Cardiac muscle cell (in vitro differentiated cells and primary cell): ENCODE measurements around the gene ABCC1. TPM values are rescaled to one million over a fixed set of nuclear protein-coding genes. Genes with fewer than 3 reads are reported as not detected.
A peak's percentile ranks its signal among the peaks of the same experiment; 100 is the strongest.

Source experiments
- DNase-seq, 2 donors: peaks; one replicate each; pipeline versions ENCODE4 v3.0.0 to v3.0.0-alpha.2; 2010 to 2017; ENCODE audit warnings: low read depth in 1 of 2, low spot score in 1 of 2
- H3K27ac ChIP-seq: fragments of 200-600 bp; sonication (generic); 2 replicates; pipeline ENCODE4 v1.5.1; 2016
- H3K27me3 ChIP-seq: fragments of 200-600 bp; sonication (generic); 2 replicates; pipeline ENCODE4 v1.6.0; 2016; ENCODE audit warnings: control low read depth
- H3K36me3 ChIP-seq: fragments of 200-600 bp; sonication (generic); 2 replicates; pipeline ENCODE4 v1.5.1; 2016; ENCODE audit warnings: control low read depth
- H3K4me1 ChIP-seq: fragments of 200-600 bp; sonication (generic); 2 replicates; pipeline ENCODE4 v1.8.1; 2017; ENCODE audit warnings: low read depth, mild to moderate bottlenecking, mixed run types
- H3K4me3 ChIP-seq: fragments of 200-600 bp; sonication (generic); 2 replicates; pipeline ENCODE4 v1.5.1; 2016; ENCODE audit warnings: mild to moderate bottlenecking
- H3K9me3 ChIP-seq: fragments of 200-600 bp; sonication (generic); 2 replicates; pipeline ENCODE4 v1.5.1; 2017; ENCODE audit warnings: low read depth, mild to moderate bottlenecking, control low read depth
- polyA plus RNA-seq: library from polyadenylated mRNA; unstranded; fragments of >200 nt; fragmentation: Nextera tagmentation; extraction: Ambion mirVana; gene quantifications from 2 replicates; pipeline ENCODE4 v1.2.1, GENCODE V29; 2016
- total RNA-seq: library from RNA; depleted of rRNA; stranded (reverse); fragments of >200 nt; gene quantifications from 2 replicates; pipeline ENCODE4 v1.2.3, GENCODE V29; 2016
- TF ChIP-seq, protein P1 (sequence below): IDR thresholded peaks from 2 replicates; pipeline ENCODE4 v1.5.1; 2012; ENCODE audit warnings: low read depth, mild to moderate bottlenecking, low read length

Gene ABCC1
- total and polyA plus RNA-seq, 2 experiments from 2014 or later, result 14.2 to 31.0 TPM

GRCh38 chr16:15985144-15985543 lies 35.7 kb downstream of the ABCC1 start:
- Histone ChIP-seq H3K9me3 (no peaks in the 10 kb centered on the region), H3K27ac (no peak overlapping the region), H3K27me3 (no peaks in the 10 kb centered on the region), H3K4me1 (peaks cover 3% of the 10 kb centered on the region), H3K36me3 (no peaks in the 10 kb centered on the region), H3K4me3 (no peak overlapping the region)
- DNase-seq, result no peak
- TF ChIP-seq, protein P1, sequence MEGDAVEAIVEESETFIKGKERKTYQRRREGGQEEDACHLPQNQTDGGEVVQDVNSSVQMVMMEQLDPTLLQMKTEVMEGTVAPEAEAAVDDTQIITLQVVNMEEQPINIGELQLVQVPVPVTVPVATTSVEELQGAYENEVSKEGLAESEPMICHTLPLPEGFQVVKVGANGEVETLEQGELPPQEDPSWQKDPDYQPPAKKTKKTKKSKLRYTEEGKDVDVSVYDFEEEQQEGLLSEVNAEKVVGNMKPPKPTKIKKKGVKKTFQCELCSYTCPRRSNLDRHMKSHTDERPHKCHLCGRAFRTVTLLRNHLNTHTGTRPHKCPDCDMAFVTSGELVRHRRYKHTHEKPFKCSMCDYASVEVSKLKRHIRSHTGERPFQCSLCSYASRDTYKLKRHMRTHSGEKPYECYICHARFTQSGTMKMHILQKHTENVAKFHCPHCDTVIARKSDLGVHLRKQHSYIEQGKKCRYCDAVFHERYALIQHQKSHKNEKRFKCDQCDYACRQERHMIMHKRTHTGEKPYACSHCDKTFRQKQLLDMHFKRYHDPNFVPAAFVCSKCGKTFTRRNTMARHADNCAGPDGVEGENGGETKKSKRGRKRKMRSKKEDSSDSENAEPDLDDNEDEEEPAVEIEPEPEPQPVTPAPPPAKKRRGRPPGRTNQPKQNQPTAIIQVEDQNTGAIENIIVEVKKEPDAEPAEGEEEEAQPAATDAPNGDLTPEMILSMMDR, result no peak

DNA sequence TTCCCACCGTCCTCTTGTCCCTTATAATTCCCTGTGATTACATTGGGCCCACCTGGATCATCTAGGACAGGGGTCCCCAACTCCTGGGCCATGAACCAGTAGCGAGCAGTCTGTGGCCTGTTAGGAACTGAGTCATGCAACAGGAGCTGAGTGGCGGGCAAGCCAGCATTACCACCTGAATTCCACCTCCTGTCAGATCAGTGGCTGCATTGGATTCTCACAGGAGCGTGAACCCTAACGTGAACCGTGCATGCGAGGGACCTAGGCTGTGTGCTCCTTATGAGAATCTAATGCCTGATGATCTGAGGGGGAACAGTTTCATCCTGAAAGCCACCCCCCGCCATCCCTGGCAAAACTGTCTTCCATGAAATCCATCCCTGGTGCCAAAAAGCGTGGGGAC lies 36.8 kb downstream of the ABCC1 start:
- Histone ChIP-seq H3K36me3 (no peaks in the 10 kb centered on the region), H3K4me1 (peaks cover 3% of the 10 kb centered on the region), H3K27ac (no peak overlapping the region), H3K9me3 (no peaks in the 10 kb centered on the region), H3K4me3 (no peak overlapping the region), H3K27me3 (no peaks in the 10 kb centered on the region)
- TF ChIP-seq, protein P1, result no peak
- DNase-seq, result no peak

GRCh38 chr16:15988268-15989013 lies 39.0 kb downstream of the ABCC1 start:
- Histone ChIP-seq H3K36me3 (no peaks in the 10 kb centered on the region), H3K4me1 (peaks cover 3% of the 10 kb centered on the region), H3K27me3 (no peaks in the 10 kb centered on the region), H3K4me3 (no peak overlapping the region), H3K27ac (peak overlapping the region; percentile 50), H3K9me3 (no peaks in the 10 kb centered on the region)
- peak; percentile 12 to 50 for DNase-seq
- TF ChIP-seq, protein P1, result no peak

DNA sequence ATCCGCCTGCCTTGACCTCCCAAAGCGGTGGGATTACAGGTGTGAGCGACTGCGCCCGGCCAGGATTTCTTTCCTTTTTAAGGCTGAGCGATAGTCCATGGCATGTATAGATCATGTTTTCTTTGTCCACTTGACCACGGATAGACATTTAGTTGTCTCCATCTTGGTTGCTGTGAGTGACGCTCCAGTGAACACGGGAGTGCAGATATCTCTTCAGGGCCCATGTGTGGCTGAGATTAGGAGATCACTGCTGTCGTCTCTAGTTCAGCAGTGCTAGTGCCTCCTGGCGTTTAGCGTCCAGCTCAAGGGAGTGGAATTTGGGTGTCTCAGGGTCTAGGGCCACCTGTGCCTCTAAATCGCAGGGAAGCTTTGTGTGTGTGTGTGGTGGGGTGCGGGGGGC lies 41.5 kb downstream of the ABCC1 start:
- Histone ChIP-seq H3K36me3 (no peaks in the 10 kb centered on the region), H3K27ac (no peak overlapping the region), H3K9me3 (no peaks in the 10 kb centered on the region), H3K27me3 (no peaks in the 10 kb centered on the region), H3K4me1 (peaks cover 3% of the 10 kb centered on the region), H3K4me3 (no peak overlapping the region)
- no peak for DNase-seq
- TF ChIP-seq, protein P1, result no peak

DNA sequence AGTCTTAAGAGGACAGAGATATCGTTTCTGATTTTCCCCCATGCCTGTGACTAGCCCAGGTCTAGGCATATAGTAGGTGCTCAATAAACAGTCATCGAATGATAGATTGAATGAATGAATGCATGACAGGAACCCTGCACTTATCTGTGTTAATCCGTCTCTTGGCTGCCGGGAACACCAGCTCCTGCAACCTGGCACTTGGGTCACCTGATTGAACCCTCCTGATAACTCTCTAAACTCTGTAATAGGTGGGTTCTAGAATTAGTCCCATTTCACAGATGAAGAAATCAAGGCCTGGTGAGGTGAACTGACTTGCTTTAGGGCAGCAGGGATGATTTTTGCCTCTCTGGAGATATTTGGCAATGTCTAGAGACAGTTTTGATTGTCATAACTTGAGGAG lies 43.7 kb downstream of the ABCC1 start:
- Histone ChIP-seq H3K36me3 (no peaks in the 10 kb centered on the region), H3K9me3 (no peaks in the 10 kb centered on the region), H3K27ac (no peak overlapping the region), H3K4me1 (peaks cover 3% of the 10 kb centered on the region), H3K4me3 (no peak overlapping the region), H3K27me3 (no peaks in the 10 kb centered on the region)
- TF ChIP-seq, protein P1, result no peak
- DNase-seq, result no peak
